Hepatocyte (in vitro differentiated cells): Measurements from ENCODE around the gene POMGNT2. TPM values are rescaled to one million over a fixed set of nuclear protein-coding genes. Genes with fewer than 3 reads are reported as not detected.

ENCODE experiments used
- DNase-seq: peaks from one replicate; pipeline ENCODE4 v3.0.0-alpha.2; 2016; ENCODE audit warnings: low spot score
- H2AFZ ChIP-seq: fragments of 200-600 bp; sonication (generic); 2 replicates; pipeline ENCODE4 v1.6.0; 2016; ENCODE audit warnings: antibody characterized with exemption, mild to moderate bottlenecking
- H3K27ac ChIP-seq: fragments of 200-600 bp; sonication (generic); 2 replicates; pipeline ENCODE4 v1.5.1; 2016; ENCODE audit warnings: mild to moderate bottlenecking
- H3K27me3 ChIP-seq: fragments of 200-600 bp; sonication (generic); 2 replicates; pipeline ENCODE4 v1.6.1; 2016
- H3K36me3 ChIP-seq: fragments of 200-600 bp; sonication (generic); replicated peaks from 2 replicates; pipeline ENCODE4 v1.5.1; 2016; ENCODE audit warnings: low read depth; ENCODE audit not compliant: insufficient read depth
- H3K4me1 ChIP-seq: fragments of 200-600 bp; sonication (generic); 2 replicates; pipeline ENCODE4 v1.5.1; 2016; ENCODE audit warnings: mild to moderate bottlenecking, moderate library complexity; ENCODE audit not compliant: insufficient read depth
- H3K4me2 ChIP-seq: fragments of 200-600 bp; sonication (generic); 2 replicates; pipeline ENCODE4 v1.6.0; 2016
- H3K4me3 ChIP-seq: fragments of 200-600 bp; sonication (generic); 2 replicates; pipeline ENCODE4 v1.5.1; 2016; ENCODE audit warnings: mild to moderate bottlenecking
- H3K79me2 ChIP-seq: fragments of 200-600 bp; sonication (generic); 2 replicates; pipeline ENCODE4 v1.6.0; 2017; ENCODE audit warnings: mild to moderate bottlenecking
- H3K9me2 ChIP-seq: fragments of 200-600 bp; sonication (generic); replicated peaks from 2 replicates; pipeline ENCODE4 v1.6.0; 2017; ENCODE audit warnings: mild to moderate bottlenecking; ENCODE audit not compliant: insufficient read depth
- H3K9me3 ChIP-seq: fragments of 200-600 bp; sonication (generic); 2 replicates; pipeline ENCODE4 v1.5.1; 2016; ENCODE audit warnings: low read depth, mild to moderate bottlenecking
- H4K20me1 ChIP-seq: fragments of 200-600 bp; sonication (generic); 2 replicates; pipeline ENCODE4 v1.6.0; 2016; ENCODE audit warnings: mild to moderate bottlenecking; ENCODE audit not compliant: insufficient read depth, poor library complexity, severe bottlenecking
- EZH2 ChIP-seq: fragments of 200-600 bp; sonication (generic); IDR thresholded peaks from 2 replicates; pipeline ENCODE4 v1.6.1; 2016; ENCODE audit warnings: antibody characterized with exemption, mild to moderate bottlenecking, borderline replicate concordance
- EZH2phosphoT487 ChIP-seq: fragments of 200-600 bp; sonication (generic); IDR thresholded peaks from one replicate; pipeline ENCODE4 v1.6.1; 2018; ENCODE audit warnings: antibody characterized with exemption, mild to moderate bottlenecking, low read depth, moderate library complexity; ENCODE audit not compliant: unreplicated experiment, severe bottlenecking
- WGBS: methylation state at CpG from one replicate; pipeline ENCODE4 v1.1.6; 2016; ENCODE audit warnings: low lambda C conversion rate; ENCODE audit errors: missing lambda C conversion rate; 5-methylcytosine and 5-hydroxymethylcytosine counted together
- polyA plus RNA-seq: library from polyadenylated mRNA; unstranded; fragments of >200 nt; fragmentation: Nextera tagmentation; extraction: Ambion mirVana; gene quantifications from 2 replicates; pipeline ENCODE4 v1.2.1, GENCODE V29; 2016
- total RNA-seq: library from RNA; depleted of rRNA; stranded (reverse); fragments of >200 nt; gene quantifications from 2 replicates; pipeline ENCODE4 v1.2.3, GENCODE V29; 2014
- TF ChIP-seq, protein P1 (sequence below): fragments of 200-600 bp; sonication (generic); IDR thresholded peaks from 2 replicates; pipeline ENCODE4 v1.5.1; 2016; ENCODE audit warnings: antibody characterized with exemption, mild to moderate bottlenecking; ENCODE audit not compliant: poor library complexity

Gene POMGNT2
- total and polyA plus RNA-seq, 2 experiments from 2014 or later: 27.6 to 45.6 TPM

GRCh38 chr3:43035801-43036365 lies 70.0 kb downstream of the POMGNT2 start:
- Histone ChIP-seq H3K4me3 (no peak overlapping the region), H3K79me2 (no peaks in the 10 kb centered on the region), H2AFZ (no peak overlapping the region), H3K36me3 (no peaks in the 10 kb centered on the region), H3K9me2 (no peaks in the 10 kb centered on the region), H3K27me3 (no peaks in the 10 kb centered on the region), H3K9me3 (no peaks in the 10 kb centered on the region), H3K4me2 (no peak overlapping the region), H3K4me1 (no peaks in the 10 kb centered on the region), H4K20me1 (no peaks in the 10 kb centered on the region), H3K27ac (no peak overlapping the region)
- 80% methylated on average over 5 of the region's 5 CpGs for WGBS
- no peak for DNase-seq
- TF ChIP-seq EZH2: no peak
- TF ChIP-seq EZH2phosphoT487: no peak
- TF ChIP-seq, protein P1, sequence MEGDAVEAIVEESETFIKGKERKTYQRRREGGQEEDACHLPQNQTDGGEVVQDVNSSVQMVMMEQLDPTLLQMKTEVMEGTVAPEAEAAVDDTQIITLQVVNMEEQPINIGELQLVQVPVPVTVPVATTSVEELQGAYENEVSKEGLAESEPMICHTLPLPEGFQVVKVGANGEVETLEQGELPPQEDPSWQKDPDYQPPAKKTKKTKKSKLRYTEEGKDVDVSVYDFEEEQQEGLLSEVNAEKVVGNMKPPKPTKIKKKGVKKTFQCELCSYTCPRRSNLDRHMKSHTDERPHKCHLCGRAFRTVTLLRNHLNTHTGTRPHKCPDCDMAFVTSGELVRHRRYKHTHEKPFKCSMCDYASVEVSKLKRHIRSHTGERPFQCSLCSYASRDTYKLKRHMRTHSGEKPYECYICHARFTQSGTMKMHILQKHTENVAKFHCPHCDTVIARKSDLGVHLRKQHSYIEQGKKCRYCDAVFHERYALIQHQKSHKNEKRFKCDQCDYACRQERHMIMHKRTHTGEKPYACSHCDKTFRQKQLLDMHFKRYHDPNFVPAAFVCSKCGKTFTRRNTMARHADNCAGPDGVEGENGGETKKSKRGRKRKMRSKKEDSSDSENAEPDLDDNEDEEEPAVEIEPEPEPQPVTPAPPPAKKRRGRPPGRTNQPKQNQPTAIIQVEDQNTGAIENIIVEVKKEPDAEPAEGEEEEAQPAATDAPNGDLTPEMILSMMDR: no peak

GRCh38 chr3:43034911-43035310 lies 71.0 kb downstream of the POMGNT2 start:
- Histone ChIP-seq H3K36me3 (no peaks in the 10 kb centered on the region), H3K27ac (no peak overlapping the region), H3K4me2 (no peak overlapping the region), H3K27me3 (no peaks in the 10 kb centered on the region), H3K9me3 (no peaks in the 10 kb centered on the region), H3K79me2 (no peaks in the 10 kb centered on the region), H3K4me1 (no peaks in the 10 kb centered on the region), H3K9me2 (no peaks in the 10 kb centered on the region), H2AFZ (no peak overlapping the region), H4K20me1 (no peaks in the 10 kb centered on the region), H3K4me3 (no peak overlapping the region)
- no peak for TF ChIP-seq EZH2phosphoT487
- TF ChIP-seq, protein P1: no peak
- no peak for TF ChIP-seq EZH2
- no peak for DNase-seq
- whole genome bisulfite sequencing: 86% methylated on average over 4 of the region's 4 CpGs

GRCh38 chr3:43034200-43034599 lies 71.7 kb downstream of the POMGNT2 start:
- no peak overlapping the region for H3K4me3 ChIP-seq
- H3K9me2 ChIP-seq: no peaks in the 10 kb centered on the region
- TF ChIP-seq EZH2 (no peak), EZH2phosphoT487 (no peak)
- TF ChIP-seq, protein P1: no peak
- H3K9me3 ChIP-seq: no peaks in the 10 kb centered on the region
- no peak for DNase-seq
- H3K4me1 ChIP-seq: peaks cover under 1% of the 10 kb centered on the region
- H4K20me1 ChIP-seq: no peaks in the 10 kb centered on the region
- 89% methylated on average over 4 of the region's 4 CpGs for WGBS
- no peak overlapping the region for H3K4me2 ChIP-seq
- no peaks in the 10 kb centered on the region for H3K79me2 ChIP-seq
- no peak overlapping the region for H2AFZ ChIP-seq
- no peaks in the 10 kb centered on the region for H3K27me3 ChIP-seq
- no peak overlapping the region for H3K27ac ChIP-seq
- no peaks in the 10 kb centered on the region for H3K36me3 ChIP-seq
